K562 (cell line): Measurements from ENCODE around the gene AMN1. TPM values are rescaled to one million over a fixed set of nuclear protein-coding genes. Genes with fewer than 3 reads are reported as not detected.

Experiments used
- ATAC-seq: fragments of 200-7000 bp; cut with Tn5 transposase; 3 replicates; pipeline ENCODE4 v1.9.1; 2020; ENCODE audit warnings: moderate library complexity
- BruUV-seq: library from RNA; stranded (reverse); fragments of 400-500 nt; replicated peaks from 2 replicates; lab custom pipeline; 2021; lab: Mats Ljungman, UMichigan
- CTCF ChIA-PET: fragments of 300-600 bp; formaldehyde crosslinking; extraction: SDS; loops from one replicate; lab custom pipeline; 2021; ENCODE audit warnings: low intra/inter-chr PET ratio; lab: Yijun Ruan, JAX
- POLR2A ChIA-PET: fragments of 300-600, 350-650 bp; sonication (Branson Sonifier 250); formaldehyde crosslinking; extraction: SDS; loops from one replicate; lab custom pipeline; 2021; ENCODE audit warnings: antibody characterized with exemption, inconsistent platforms; lab: Yijun Ruan, JAX
- DNase-seq, 4 experiments: peaks; one replicate each; pipeline versions ENCODE4 v3.0.0 to v3.0.0-alpha.2; 2011 to 2018; ENCODE audit warnings: low spot score in 3 of 4, mixed read lengths in 3 of 4; ENCODE audit errors: extremely low read depth in 1 of 4
- FAIRE-seq: peaks from 2 replicates; lab custom pipeline; 2011; peaks lifted over from hg19 to GRCh38; lab: Jason Lieb, UNC
- H2AFZ ChIP-seq: 2 replicates; pipeline ENCODE4 v1.6.0; 2011; ENCODE audit warnings: low read depth, low read length, control low read depth, inconsistent platforms
- H3K27ac ChIP-seq: fragments of 200-600 bp; 3 replicates; pipeline ENCODE4 v1.8.0; 2011; ENCODE audit warnings: low read depth, mild to moderate bottlenecking, control low read depth, inconsistent platforms, low read length, moderate library complexity, mixed read lengths; ENCODE audit errors: extremely low read depth
- H3K27me3 ChIP-seq, 2 experiments: fragments of 300-600 bp in 1 of 2; 2 replicates in 1 of 2; 3 replicates in 1 of 2; pipeline versions ENCODE4 v1.6.0 to v1.8.0; 2011; ENCODE audit warnings: inconsistent platforms in 2 of 2, low read length in 2 of 2, mild to moderate bottlenecking in 1 of 2, mixed read lengths in 1 of 2, moderate library complexity in 1 of 2; ENCODE audit not compliant: control insufficient read depth in 2 of 2, insufficient read depth in 2 of 2
- H3K36me3 ChIP-seq: fragments of 300-600 bp; 3 replicates; pipeline ENCODE4 v1.8.0; 2011; ENCODE audit warnings: mild to moderate bottlenecking, low read length, inconsistent platforms; ENCODE audit not compliant: control insufficient read depth, insufficient read depth
- H3K4me1 ChIP-seq, 2 experiments: fragments of 200-600 bp in 1 of 2; replicated peaks in 1 of 2; 2 replicates in 1 of 2; 3 replicates in 1 of 2; pipeline versions ENCODE4 v1.5.1 to v1.8.0; 2011; ENCODE audit warnings: inconsistent platforms in 2 of 2, low read length in 2 of 2, mild to moderate bottlenecking in 1 of 2, mixed read lengths in 1 of 2, moderate library complexity in 1 of 2; ENCODE audit not compliant: control insufficient read depth in 2 of 2, insufficient read depth in 2 of 2
- H3K4me2 ChIP-seq: 2 replicates; pipeline ENCODE4 v1.6.1; 2011; ENCODE audit warnings: low read length, control low read depth, inconsistent platforms, mixed read lengths; ENCODE audit not compliant: insufficient read depth
- H3K4me3 ChIP-seq: fragments of 200-600 bp; sonication (generic), shearing (Covaris generic); 2 replicates; pipeline ENCODE4 v1.5.1; 2016; ENCODE audit warnings: control low read depth, inconsistent platforms
- H3K79me2 ChIP-seq: fragments of 200-600 bp; 3 replicates; pipeline ENCODE4 v1.8.0; 2011; ENCODE audit warnings: low read length, inconsistent platforms; ENCODE audit not compliant: control insufficient read depth, insufficient read depth
- H3K9ac ChIP-seq, 2 experiments: 2 replicates each; pipeline versions ENCODE4 v1.6.0 to v1.6.1; 2011; ENCODE audit warnings: low read depth in 2 of 2, low read length in 2 of 2, control low read depth in 1 of 2, inconsistent platforms in 1 of 2, mild to moderate bottlenecking in 1 of 2, mixed read lengths in 1 of 2; ENCODE audit not compliant: insufficient read depth in 1 of 2
- H3K9me1 ChIP-seq: one replicate; pipeline ENCODE4 v1.6.0; 2011; ENCODE audit warnings: inconsistent platforms, mild to moderate bottlenecking, low read length, moderate library complexity; ENCODE audit not compliant: control insufficient read depth, insufficient read depth
- H3K9me3 ChIP-seq: replicated peaks from 2 replicates; pipeline ENCODE4 v1.5.1; 2011; ENCODE audit warnings: low read depth, low read length, inconsistent platforms; ENCODE audit not compliant: control insufficient read depth, insufficient read depth
- H4K20me1 ChIP-seq: replicated peaks from 2 replicates; pipeline ENCODE4 v1.6.1; 2011; ENCODE audit warnings: low read length, inconsistent platforms, mixed read lengths; ENCODE audit not compliant: control insufficient read depth, insufficient read depth
- CBFA2T2 ChIP-seq: fragments of 450-650 bp; conservative IDR thresholded peaks from 2 replicates; pipeline ENCODE4 v1.6.1; 2017; ENCODE audit warnings: mild to moderate bottlenecking
- DACH1 ChIP-seq: fragments of 450-650 bp; IDR thresholded peaks from 2 replicates; pipeline ENCODE4 v1.6.1; 2018; ENCODE audit not compliant: partially characterized antibody
- DPF2 ChIP-seq: fragments of 450-650 bp; IDR thresholded peaks from 2 replicates; pipeline ENCODE4 v1.6.1; 2016
- E2F3 ChIP-seq: fragments of 250-450 bp; sonication (Bioruptor Pico); IDR thresholded peaks from 2 replicates; pipeline ENCODE4 v1.4.0; 2020; ENCODE audit warnings: mild to moderate bottlenecking
- HDAC1 ChIP-seq, 2 experiments: fragments of 450-650 bp; IDR thresholded peaks; 2 replicates each; pipeline ENCODE4 v1.6.1; 2016 to 2017; ENCODE audit warnings: inconsistent platforms in 1 of 2, mild to moderate bottlenecking in 1 of 2, moderate library complexity in 1 of 2
- JUN ChIP-seq, 2 experiments: sonication (generic) in 1 of 2; formaldehyde crosslinking in 1 of 2; IDR thresholded peaks; 2 replicates each; pipeline versions ENCODE4 v1.6.1 to v1.8.0; 2012 to 2022; ENCODE audit warnings: borderline replicate concordance in 2 of 2, mild to moderate bottlenecking in 2 of 2, improper control_type of control experiment in 1 of 2, low read depth in 1 of 2, low read length in 1 of 2, missing genetic modification reagents in 1 of 2
- KDM1A ChIP-seq, 2 experiments: fragments of 450-650 bp; IDR thresholded peaks; 2 replicates each; pipeline ENCODE4 v1.6.1; 2016; ENCODE audit warnings: mild to moderate bottlenecking in 2 of 2
- NCOR1 ChIP-seq: fragments of 450-650 bp; IDR thresholded peaks from 2 replicates; pipeline ENCODE4 v1.6.1; 2016; ENCODE audit warnings: mild to moderate bottlenecking, moderate library complexity
- NFXL1 ChIP-seq: fragments of 450-650 bp; formaldehyde crosslinking; IDR thresholded peaks from 2 replicates; pipeline ENCODE4 v1.4.0; 2021; ENCODE audit warnings: mild to moderate bottlenecking
- NR2C1 ChIP-seq, 2 experiments: fragments of 450-650 bp; IDR thresholded peaks; 2 replicates each; pipeline ENCODE4 v1.6.1; 2017; ENCODE audit warnings: mild to moderate bottlenecking in 2 of 2, antibody characterized with exemption in 1 of 2, inconsistent platforms in 1 of 2, missing compliant biosample characterization in 1 of 2, missing genetic modification characterization in 1 of 2
- SMAD4 ChIP-seq: fragments of 250-450 bp; sonication (Bioruptor Pico); conservative IDR thresholded peaks from 2 replicates; pipeline ENCODE4 v1.8.0; 2021; ENCODE audit warnings: inconsistent platforms, mild to moderate bottlenecking, moderate library complexity
- TBL1XR1 ChIP-seq, 2 experiments: IDR thresholded peaks; 2 replicates each; pipeline ENCODE4 v1.6.1; 2012; ENCODE audit warnings: improper control_type of control experiment in 2 of 2, low read length in 2 of 2, mild to moderate bottlenecking in 1 of 2
- ZNF277 ChIP-seq: fragments of 250-450 bp; sonication (Bioruptor Pico); IDR thresholded peaks from 2 replicates; pipeline ENCODE4 v1.8.0; 2022; ENCODE audit warnings: inconsistent platforms, mild to moderate bottlenecking, moderate library complexity, borderline replicate concordance
- ZNF592 ChIP-seq: fragments of 450-650 bp; IDR thresholded peaks from 2 replicates; pipeline ENCODE4 v1.6.1; 2017; ENCODE audit warnings: antibody characterized with exemption, mild to moderate bottlenecking
- WGBS: fragments of 100-300 bp; shearing (Covaris generic); methylation state at CpG from one replicate; pipeline ENCODE4 v1.1.6; 2016; ENCODE audit warnings: low coverage, mixed read lengths; ENCODE audit not compliant: insufficient coverage; ENCODE audit errors: missing lambda C conversion rate; 5-methylcytosine and 5-hydroxymethylcytosine counted together
- in situ Hi-C: fragments of 300-500 bp; cut with MboI; formaldehyde crosslinking; loops from 4 replicates; pipeline ENCODE4 v1.15.0; 2018; ENCODE audit warnings: inconsistent platforms, mixed read lengths
- intact Hi-C: fragments of 100-400 bp; cut with micrococcal nuclease; formaldehyde crosslinking; loops from 2 replicates; pipeline ENCODE4 v1.14.2; 2022
- polyA plus RNA-seq, 8 experiments: library from polyadenylated mRNA; depleted of rRNA in 4 of 8; stranded (reverse) in 5 of 8; unstranded in 3 of 8; fragments of >200 nt; fragmentation: Nextera tagmentation in 2 of 8; fragmentation: Illumina TruSeq in 1 of 8; extraction: Ambion mirVana in 2 of 8; extraction: Trizol in 1 of 8; gene quantifications; 2 replicates each; pipeline versions ENCODE4 v1.2.1 to v1.2.3, GENCODE V29; 2011 to 2014; ENCODE audit warnings: inconsistent platforms in 1 of 8, missing spikeins in 1 of 8
- total RNA-seq, 7 experiments: library from RNA; depleted of rRNA in 6 of 7; stranded (reverse); fragments of >200 nt in 6 of 7; fragmentation: Illumina TruSeq in 2 of 7; extraction: Trizol in 2 of 7; gene quantifications; 2 replicates each; pipeline versions ENCODE4 v1.2.1 to v1.2.3, GENCODE V29; 2011 to 2021; ENCODE audit warnings: low replicate concordance in 1 of 7

Gene AMN1
- total and polyA plus RNA-seq, 9 of the 15 experiments (the other 6 are each of a cell fraction or from before 2014, with no cell fraction given), result 5.2 to 27.6 (median 13.0) TPM

GRCh38 chr12:31629756-31630732, 98.8 kb downstream of the AMN1 start:
- in situ Hi-C loops, result loop anchor here (5.0 kb wide), 1 partner anchor 383 kb away; no protein-coding TSS in a partner anchor
- H3K4me2 ChIP-seq, result peak overlapping the region; percentile 39; the same call in 1 of the 2 replicates
- FAIRE-seq, result peak; percentile 85
- no peaks in the 10 kb centered on the region for H3K27me3 ChIP-seq
- H2AFZ ChIP-seq, result peak overlapping the region; percentile 57
- ChIA-PET POLR2A (interaction anchor here (0.8 to 1.4 kb wide), 3 partner anchors 8 to 504 kb away, joined by 3 to 4 read pairs (median 3); partner anchors contain the start of gene DENND5B), CTCF (interaction anchor here (0.6 to 0.7 kb wide), 2 partner anchors 101 to 743 kb away, joined by 3 to 5 read pairs; no protein-coding TSS in a partner anchor)
- no TSS peak for BruUV-seq
- 13% methylated on average over 16 of the region's 16 CpGs for WGBS
- H3K9ac ChIP-seq, result no peak overlapping the region; a peak in 1 of 4 replicates
- no peaks in the 10 kb centered on the region for H3K9me3 ChIP-seq
- peak; percentile 91 for ATAC-seq
- intact Hi-C loops, result loop anchor here (2.0 to 10.0 kb wide), 4 partner anchors 29 to 305 kb away; partner anchors contain the start of gene SINHCAF
- no peak overlapping the region for H3K4me3 ChIP-seq
- no peaks in the 10 kb centered on the region for H3K36me3 ChIP-seq
- H3K79me2 ChIP-seq, result no peaks in the 10 kb centered on the region
- H3K27ac ChIP-seq, result peak overlapping the region; percentile 21; the same call in 1 of the 3 replicates
- no peaks in the 10 kb centered on the region for H3K9me1 ChIP-seq
- peaks cover 0 to 10% of the 10 kb centered on the region in 2 experiments; a peak in 4 of 5 replicates for H3K4me1 ChIP-seq
- peak in 3 of 4 experiments; percentile 17 to 84 (median 58) for DNase-seq
- no peaks in the 10 kb centered on the region for H4K20me1 ChIP-seq
- peak; percentile 86 for TF ChIP-seq DACH1
- TF ChIP-seq TBL1XR1 (IDR thresholded peaks at IDR 0.05; ENCODE audit: low read length in 2 of 2), result 0 out of 4 replicates have a peak, but pooled peaks of 1 of the 2 experiments have one; percentile 39
- no peak for TF ChIP-seq ZNF277 (CRISPR knock-in tag)
- TF ChIP-seq DPF2, result peak; percentile 56; the same call in 1 of the 2 replicates
- peak; percentile 81 for TF ChIP-seq SMAD4 (CRISPR knock-in tag)
- TF ChIP-seq JUN (IDR thresholded peaks at IDR 0.05; ENCODE audit: borderline replicate concordance, low read depth, low read length), result no peak
- no peak for TF ChIP-seq JUN (CRISPR knock-in tag; IDR thresholded peaks at IDR 0.05; ENCODE audit: borderline replicate concordance)
- TF ChIP-seq CBFA2T2, result peak; percentile 30
- TF ChIP-seq NFXL1 (CRISPR knock-in tag), result no peak
- no peak for TF ChIP-seq NR2C1 (IDR thresholded peaks at IDR 0.05)
- TF ChIP-seq NR2C1 (tag; IDR thresholded peaks at IDR 0.05), result 0 out of 2 replicates have a peak, but pooled peaks have one; percentile 22
- TF ChIP-seq HDAC1 (IDR thresholded peaks at IDR 0.05), result peak in 1 of 2 experiments; percentile 40; a peak in 1 of 4 replicates
- TF ChIP-seq E2F3, result no peak
- TF ChIP-seq NCOR1, result peak; percentile 59
- TF ChIP-seq KDM1A (IDR thresholded peaks at IDR 0.05), result 0 out of 4 replicates have a peak, but pooled peaks of 1 of the 2 experiments have one; percentile 13
- 0 out of 2 replicates have a peak, but pooled peaks have one; percentile 39 for TF ChIP-seq ZNF592
